Measurements from ENCODE around the gene INPP4A.

Gene INPP4A

GRCh38 chr2:98502556-98503335, 58.1 kb downstream of the INPP4A start:
- TF ChIP-seq CTCF (IDR thresholded peaks at IDR 0.05; ENCODE audit: low read depth, low read length), result no peak
- no peak for DNase-seq (ENCODE audit: extremely low read depth, low read depth)

DNA sequence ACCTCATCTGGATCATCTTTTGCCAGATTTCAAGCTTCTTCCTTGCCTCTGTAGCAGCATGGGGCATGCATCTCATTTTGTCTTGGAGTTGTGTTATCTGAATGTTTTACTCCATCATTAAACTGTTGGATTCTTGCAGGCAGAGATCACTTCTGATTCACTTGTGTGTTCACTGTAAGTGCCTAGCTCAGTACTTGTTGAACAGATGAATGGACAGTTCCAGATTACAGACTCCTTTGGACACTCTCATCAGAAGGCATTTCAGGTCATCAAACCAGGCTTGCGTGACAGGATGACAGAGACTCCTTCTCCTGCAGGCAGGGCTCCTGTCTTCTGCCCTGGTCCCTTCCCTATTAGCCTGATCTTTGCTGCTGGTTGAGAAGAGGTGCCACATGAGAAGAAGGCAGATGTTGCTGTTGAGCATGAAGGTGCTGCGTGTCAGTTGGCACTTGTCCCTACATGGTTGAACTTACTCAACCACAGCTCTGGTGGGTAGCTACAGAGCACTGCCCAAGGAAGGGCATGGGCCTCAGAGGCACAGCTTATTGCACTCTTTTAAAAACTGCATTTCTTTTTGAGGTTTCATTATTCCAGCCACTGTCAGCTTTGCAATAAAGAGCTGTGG, 58.9 kb downstream of the INPP4A start:
- DNase-seq (ENCODE audit: extremely low read depth, low read depth), result no peak
- no peak for TF ChIP-seq CTCF (IDR thresholded peaks at IDR 0.05; ENCODE audit: low read depth, low read length)

- no peak for TF ChIP-seq CTCF (IDR thresholded peaks at IDR 0.05; ENCODE audit: low read depth, low read length)
- no peak for DNase-seq (ENCODE audit: extremely low read depth, low read depth)
Observed at GRCh38 chr2:98504381-98505109, 59.9 kb downstream of the INPP4A start.

DNA sequence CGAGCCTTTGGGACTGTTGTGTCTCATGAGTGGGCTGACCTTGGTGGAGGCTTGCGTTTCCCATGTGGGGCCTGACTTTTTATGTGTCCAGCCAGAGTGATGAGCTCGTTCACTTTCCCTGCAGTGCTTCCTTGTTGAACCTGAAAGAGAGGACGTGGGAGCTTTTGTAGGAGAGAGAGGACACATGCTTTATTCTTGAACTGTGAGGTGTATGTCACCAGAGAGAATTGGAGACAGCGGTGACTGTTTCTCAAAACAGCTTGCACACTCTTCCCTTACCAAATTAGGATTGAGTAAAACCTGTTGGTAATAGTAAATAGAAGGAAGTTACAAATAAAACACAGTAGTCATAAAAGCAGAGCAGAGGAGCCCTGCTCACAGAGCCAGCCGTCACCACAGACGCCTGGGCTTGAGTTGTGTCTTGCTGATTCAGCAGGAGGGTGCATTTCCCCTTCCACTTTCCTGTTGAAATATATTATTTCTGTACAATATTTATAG, 60.7 kb downstream of the INPP4A start:
- DNase-seq (ENCODE audit: extremely low read depth, low read depth), result no peak
- TF ChIP-seq CTCF (IDR thresholded peaks at IDR 0.05; ENCODE audit: low read depth, low read length), result no peak

- TF ChIP-seq CTCF (IDR thresholded peaks at IDR 0.05; ENCODE audit: low read depth, low read length), result no peak
- no peak for DNase-seq (ENCODE audit: extremely low read depth, low read depth)
Observed at GRCh38 chr2:98505971-98506664, 61.5 kb downstream of the INPP4A start.

- no peak for TF ChIP-seq CTCF (IDR thresholded peaks at IDR 0.05; ENCODE audit: low read depth, low read length)
- no peak for DNase-seq (ENCODE audit: extremely low read depth, low read depth)
Observed at GRCh38 chr2:98506881-98507280, 62.2 kb downstream of the INPP4A start.

Data from AG09319 (cell line).